NCI-H1105 treated with DMSO at 0.1 percent for 48 hours (cell line): Measurements from ENCODE around the gene MSTO1.
"Not testable (repeated sequence)": the region's sequence is repeated elsewhere in the genome, so short reads cannot be mapped to it uniquely, and the experiment has no call there.

ENCODE experiments used
- DNase-seq: peaks from one replicate; lab custom pipeline; 2025; lab: John Stamatoyannopoulos, UW

Gene MSTO1

DNA sequence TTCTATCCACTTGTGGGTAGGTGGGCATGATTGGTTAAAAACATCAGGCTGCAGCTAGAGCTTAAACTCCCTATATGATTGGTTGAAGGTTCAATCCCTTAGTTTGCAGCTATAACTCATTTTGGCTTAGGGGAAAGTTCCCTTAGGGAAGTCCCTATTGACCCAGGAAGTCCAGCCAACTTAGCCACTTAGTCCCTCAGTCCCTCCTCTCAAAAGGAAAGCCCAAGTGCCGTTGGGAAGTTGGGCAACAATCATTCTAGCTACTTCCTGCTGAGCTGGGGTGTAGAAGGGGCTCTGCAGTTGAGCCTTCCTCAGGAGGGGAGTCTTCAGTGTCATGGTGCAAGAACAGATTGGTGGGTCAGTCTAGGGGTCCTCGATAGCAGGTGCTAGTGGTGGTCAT is 12.2 kb downstream of the MSTO1 start:
- DNase-seq, result no peak

DNA sequence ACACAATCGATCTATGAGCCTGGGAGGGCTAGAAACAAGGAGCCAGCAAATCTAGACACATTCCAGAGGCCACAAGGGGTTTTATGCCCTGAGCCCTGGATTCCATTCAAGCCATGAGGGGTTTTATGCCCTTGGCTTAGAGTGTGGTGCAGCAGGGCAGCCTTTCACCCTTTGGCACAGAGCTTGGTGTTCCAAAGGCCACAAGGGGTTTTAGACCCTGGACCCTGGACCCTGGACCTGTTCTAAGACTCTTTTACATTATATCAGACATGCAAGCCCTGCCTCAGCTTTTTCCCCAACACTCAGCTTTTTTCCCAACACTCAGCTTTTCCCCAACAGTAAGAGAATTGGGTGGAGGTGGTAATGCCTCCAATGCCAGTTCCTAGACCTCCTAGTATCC is 13.3 kb downstream of the MSTO1 start:
- no peak for DNase-seq

DNA sequence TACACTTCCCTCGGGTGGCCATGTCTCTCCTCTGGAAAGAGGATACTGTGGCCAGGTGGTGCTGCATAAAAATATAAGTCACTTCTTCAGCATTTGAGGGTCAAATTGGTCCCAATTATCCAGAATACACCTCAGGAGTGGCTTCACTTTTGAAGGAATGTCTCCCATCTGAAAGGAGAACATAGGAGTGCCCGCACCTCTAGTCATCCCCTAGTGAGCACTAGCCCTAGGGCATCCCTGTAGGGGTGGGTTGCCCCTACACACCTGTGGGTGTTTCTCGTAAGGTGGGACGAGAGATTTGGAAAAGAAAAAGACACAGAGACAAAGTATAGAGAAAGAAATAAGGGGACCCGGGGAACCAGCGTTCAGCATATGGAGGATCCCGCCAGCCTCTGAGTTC is 16.4 kb downstream of the MSTO1 start:
- DNase-seq, result not testable (repeated sequence)

DNA sequence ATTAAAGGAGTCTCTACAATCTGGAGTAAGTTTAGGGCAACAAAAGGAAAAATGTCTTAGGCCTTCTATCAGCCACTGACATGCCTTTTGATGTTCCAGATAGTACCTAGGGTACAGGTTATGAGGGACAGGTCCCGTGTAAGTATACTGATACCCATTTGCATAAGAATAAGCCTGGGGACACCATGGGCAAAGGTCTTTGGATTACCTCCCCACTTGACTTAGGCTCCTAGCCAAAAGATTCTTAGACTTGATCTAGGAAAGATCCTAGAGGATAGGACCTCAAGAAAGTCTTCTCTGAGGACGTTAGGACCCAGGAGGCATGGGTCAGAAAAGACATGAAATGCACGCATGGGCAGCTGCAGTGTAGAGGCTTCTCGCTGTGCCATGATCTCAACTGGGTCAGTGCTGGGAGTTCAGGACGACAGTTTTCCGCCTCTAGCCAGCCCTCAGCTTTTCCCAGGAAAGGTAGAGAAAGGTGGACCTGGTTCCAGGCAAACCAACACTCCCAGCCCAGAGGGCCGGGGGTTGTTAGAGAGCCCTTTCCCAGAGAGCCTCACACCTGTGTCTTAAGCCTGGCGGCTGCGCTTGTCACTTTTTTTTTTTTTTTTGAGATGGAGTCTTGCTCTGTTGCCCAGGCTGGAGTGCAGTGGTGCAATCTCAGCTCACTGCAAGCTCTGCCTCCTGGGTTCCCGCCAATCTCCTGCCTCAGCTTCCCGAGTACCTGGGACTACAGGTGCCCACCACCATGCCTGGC is 26.6 kb downstream of the MSTO1 start:
- DNase-seq, result no peak

DNA sequence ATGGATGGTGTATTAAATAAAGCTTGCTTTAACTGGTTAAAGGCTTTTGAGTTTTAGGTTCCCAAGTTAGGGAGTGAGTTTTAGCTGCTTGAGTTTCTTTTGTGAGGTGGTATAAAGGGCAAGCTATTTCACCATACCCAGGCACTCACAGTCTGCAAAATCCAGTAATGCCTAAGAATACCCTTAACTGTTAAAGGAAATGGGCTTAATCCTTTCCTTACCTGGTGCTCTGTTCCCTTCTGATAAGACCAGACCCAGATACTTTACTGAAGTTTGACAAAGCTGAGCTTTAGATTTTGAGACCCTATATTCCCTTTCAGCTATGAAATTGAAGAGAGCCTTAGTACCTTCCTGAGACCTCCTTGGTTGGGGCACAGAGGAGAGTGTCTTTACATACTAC is 30.3 kb downstream of the MSTO1 start:
- no peak for DNase-seq

DNA sequence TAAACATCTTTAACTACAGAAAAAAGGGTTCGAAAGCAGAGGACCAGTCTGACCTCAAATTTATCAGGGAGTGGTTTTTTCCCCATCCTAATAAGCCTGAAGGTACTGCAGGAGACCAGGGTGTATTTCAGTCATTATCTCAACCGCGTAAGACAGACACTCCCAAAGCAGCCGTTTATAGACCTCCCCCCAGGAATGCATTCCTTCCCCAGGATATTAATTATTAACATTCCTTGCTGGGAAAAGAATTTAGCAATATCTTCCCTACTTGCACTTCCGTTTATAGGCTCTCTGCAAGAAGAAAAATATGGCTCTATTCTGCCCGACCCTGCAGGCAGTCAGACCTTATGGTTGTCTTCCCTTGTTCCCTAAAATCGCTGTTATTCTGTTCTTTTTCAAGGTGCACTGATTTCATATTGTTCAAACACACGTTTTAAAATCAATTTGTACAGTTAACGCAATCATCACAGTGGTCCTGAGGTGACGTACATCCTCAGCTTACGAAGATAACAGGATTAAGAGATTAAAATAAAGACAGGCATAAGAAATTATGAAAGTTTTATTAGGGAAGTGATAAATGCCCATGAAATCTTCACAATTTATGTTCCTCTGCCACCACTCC is 32.7 kb downstream of the MSTO1 start:
- DNase-seq, result not testable (repeated sequence)

DNA sequence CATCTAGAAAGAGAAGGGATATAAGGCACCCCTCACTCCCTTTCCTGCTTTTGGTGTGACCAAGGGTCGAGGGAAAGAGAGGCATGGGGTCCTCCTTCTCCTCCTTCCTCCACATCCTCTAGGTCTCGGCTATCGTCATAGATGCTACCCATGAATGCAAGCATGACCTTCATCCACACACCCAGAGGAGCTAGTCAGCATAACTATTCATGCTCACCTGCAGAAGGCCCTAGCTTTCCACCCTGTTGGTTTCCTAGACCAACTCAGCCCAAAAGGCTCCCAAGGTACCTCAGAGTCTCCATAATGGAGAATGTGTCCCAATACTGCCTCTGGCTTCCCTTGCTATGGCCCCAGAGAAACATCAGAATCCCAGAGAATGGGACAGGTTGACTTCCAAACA is 33.2 kb downstream of the MSTO1 start:
- no peak for DNase-seq

DNA sequence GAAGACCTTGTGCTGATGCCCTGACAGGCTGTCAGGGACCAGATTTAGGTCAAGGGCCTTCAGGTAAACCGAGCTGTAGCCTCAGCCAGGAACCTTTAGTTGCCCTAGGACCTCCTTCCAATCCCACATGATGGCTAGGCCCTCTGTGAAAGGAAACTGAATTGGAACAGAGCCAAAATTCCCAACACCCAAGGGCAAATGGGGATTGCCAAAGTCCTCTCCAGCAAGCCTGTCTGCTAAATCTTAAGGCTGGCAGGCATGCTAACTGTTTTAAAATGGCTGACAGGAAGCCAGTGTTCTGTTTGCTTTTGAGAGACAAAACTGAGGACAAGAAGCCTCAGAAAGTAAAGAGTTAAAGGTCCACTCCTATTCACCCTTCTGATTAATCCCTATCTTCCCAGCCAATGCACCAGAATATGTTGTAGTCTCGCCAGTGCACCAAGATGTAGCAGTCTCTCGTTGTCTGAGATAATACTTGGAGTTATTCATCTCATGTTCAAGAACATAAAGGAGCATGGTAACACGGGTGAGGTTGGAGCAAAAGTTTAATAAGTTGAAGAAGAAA is 35.1 kb downstream of the MSTO1 start:
- DNase-seq, result no peak

DNA sequence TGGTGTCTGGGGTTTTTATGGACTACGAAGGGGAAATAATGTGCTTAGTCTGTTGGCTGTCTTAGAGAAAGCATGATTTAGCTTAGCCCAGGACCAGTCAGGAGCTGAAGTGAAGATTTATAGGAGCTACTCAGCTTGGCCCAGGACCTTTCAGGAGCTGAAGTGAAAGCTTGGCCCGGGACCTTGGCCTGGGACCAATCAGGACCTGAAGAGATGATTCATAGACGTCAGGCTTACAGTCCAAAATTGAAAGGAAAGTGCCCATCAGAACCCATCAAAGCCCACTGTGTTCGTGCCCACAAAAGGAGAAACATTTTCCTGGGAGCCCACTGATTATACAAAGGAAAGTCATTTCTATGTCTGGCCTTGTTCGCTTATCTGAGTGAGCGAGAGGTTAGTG is 35.6 kb downstream of the MSTO1 start:
- DNase-seq, result no peak

DNA sequence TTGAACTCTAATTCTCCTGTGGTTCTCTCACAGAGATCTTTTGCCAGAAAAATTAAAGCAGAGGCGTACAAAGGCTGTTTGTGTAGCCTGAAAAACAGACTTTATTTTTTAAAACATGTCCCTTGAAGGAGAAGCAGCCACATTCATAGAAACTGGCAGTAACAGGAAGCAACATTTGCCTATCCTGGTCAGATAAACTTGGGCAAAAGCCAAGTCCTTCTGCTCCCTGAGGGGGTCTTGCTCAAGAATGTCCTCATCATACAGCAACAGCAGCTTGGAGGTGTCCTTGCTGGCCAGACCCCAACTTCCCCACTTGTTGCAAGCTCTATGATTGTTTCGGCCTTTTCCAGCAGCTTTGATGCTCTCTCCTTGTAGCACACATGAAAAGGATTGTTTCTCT is 36.3 kb downstream of the MSTO1 start:
- DNase-seq, result no peak

DNA sequence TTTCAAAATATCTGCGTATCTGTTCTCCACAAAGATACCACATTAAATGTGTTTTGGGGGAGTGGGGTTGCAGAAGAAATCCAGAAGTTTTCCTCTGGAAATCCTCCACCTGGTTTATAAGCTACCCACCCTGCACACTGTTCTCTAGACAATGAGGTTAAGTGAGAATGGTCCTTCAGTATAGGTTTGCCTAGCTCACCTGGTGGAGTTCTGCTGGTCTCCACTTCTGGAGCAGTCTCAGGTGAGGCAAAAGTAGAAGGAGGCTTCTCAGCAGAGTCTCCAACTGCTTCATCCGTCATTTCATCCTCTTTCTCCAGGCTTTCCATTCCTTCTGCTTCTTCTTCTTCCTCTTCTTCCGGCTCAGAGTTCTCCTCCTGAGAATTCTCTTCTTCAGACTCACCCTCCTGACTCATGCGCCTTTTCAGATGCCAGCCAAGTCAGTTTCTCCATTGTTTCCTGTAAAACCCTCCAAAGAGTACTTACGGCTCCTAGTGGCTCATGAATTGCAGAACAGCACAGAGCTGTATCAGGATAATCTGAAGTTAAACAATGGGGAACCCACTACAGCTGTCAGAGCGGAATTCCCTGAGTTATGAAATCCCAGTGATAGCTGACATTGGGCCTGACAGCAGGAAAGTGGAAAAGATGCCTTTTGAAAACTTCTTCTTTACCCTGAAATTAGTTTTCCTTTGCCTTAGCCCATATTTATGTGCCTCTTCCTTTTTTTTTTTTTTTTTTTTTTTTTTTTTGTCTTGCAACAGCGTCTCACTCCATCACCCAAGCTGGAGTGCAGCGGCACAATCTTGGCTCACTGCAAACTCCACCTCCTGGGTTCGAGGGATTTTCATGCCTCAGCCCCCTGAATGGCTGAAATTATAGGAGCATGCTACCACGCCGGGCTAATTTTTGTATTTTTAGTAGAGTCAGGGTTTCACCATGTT is 38.5 kb downstream of the MSTO1 start:
- no peak for DNase-seq

DNA sequence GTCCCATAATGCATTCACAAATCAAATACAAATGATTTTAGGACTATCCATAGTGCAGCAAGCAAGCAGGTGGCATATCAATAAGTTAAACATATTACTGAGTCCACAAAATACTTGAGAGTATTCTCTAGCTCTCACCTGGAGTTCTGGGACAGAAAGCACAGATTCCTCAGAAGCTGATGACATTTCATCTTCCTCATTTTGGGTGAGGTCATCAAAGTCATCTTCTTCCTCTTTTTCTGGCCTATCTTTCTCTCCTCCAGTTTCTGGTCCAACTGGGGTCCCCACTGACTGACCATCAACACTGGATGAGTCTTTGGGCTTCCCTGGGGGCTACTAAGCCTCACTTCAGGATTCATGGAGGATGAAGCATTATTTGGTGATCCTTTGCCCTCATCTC is 39.7 kb downstream of the MSTO1 start:
- no peak for DNase-seq

DNA sequence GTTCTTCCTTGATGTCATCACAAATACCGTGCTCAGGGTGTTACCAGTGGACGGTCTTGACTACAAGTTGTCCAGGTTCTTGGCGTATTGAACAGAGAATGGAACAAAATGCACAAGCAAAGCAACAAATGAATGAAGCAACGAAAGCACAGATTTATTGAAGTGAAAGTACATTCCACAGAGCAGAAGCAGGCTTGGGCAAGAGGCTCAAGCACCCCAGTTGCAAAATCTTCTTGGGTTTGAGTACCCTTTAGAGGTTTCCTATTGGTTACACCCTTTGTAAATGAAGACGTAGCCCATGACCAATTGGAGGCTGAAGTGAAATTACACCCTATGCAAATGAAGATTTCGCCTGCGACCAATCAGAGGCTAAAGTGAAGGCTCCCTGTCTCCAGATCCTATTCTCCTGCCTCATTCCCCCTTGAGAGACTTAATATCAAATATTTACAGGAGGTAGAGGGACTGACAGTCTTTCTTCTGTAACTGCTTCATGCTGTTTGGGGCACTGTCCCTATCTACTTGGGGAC is 40.3 kb downstream of the MSTO1 start:
- DNase-seq, result no peak

DNA sequence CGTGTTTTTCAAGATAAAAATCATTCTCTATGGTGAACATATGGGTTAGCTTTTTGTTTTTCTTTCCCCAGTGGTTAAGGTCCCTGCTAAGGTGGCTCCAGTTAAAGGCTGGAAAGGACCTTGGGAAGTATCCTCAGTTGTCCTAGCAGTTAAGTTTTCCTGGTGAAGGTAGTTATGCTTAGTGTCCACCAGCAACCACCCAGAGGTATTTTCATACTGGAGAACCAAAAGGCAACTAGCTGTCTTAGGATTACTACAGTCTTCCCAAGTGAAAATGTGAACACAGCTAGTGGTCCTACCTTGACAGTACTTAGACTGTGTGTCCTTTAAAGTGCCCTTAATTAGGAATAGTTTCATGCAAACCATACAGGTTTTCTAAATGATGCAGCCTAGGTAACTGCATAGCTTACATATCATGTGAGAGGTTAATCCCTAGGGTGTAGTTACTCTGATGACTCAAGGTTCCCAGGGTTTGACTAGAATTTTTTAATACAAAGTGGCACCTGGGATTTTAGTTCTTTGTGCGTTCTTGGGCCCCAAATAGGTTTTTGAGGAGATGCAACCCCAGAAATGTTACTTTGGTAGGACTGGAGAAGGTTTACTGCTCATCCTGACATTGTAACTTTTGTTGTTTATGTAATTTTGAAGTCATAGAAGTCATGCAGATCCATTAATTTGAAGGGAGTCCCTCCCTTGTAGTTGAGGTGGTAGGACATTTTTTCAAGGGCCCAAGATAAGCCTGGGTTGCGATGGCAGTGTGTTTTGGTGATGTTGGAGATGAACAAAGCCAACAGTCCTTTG is 42.0 kb downstream of the MSTO1 start:
- DNase-seq, result no peak

DNA sequence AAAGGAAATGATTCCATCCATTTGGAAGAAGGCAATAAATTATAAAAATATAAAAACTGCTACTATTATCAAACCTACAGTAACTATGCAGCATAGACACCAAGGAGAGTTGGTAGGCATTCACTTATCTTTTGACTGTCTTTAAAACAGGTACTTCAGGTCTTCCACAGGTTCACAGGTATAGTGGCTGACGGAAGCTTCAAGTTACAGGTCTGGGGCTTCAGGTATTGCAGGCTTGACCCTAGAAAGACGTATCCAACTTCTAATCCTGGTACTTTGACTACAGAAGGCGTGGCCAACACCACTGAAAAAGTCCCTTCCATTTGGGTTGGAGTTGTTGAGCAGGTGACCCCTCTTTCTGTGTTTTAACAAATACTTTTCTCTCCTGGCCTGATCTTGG is 42.9 kb downstream of the MSTO1 start:
- DNase-seq, result no peak

DNA sequence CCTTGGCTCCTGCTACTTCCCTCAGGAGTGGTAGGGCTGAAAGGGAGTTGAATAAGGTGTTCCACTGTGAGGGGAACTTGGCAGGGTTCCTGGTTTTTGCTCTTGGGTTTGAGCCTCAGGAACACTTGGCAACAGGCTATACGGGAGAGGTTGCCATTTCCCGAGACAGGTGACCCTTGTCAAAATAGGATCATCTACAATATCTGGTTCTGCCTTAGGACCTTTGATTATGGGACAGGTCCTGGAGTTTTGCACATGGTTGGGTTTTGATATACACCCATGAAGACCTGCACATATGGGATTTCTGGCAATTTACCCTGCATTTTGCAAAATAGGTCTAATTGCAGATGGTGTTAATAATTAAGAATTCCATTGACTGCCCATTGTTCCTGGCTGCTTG is 47.4 kb downstream of the MSTO1 start:
- peak; percentile 67 for DNase-seq

DNA sequence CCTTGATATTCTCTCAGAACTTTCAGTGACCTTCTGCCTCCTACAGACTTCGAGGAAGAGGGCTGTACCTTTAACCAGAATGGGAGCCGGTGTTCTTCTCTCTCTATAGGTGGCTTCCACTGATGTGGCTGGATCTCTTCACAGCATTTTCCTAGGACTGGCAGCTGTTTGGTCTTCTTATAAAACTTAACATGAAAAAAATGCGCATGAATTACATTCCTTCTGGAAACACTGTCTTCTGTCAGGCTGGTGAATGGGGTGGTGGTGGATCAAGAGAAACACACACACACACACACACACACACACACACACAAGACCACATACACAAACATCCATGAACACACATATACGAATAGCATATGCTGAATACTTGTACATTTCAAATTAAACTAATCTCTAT is 51.2 kb downstream of the MSTO1 start:
- DNase-seq, result not testable (repeated sequence)
